ENCODE results near the gene NUDT14.

The NUDT14 gene

GRCh38 chr14:105178069-105178867 lies 2.8 kb downstream of the NUDT14 start:
- ChIA-PET POLR2A (no interaction called here), CTCF (no interaction called here)
- Histone ChIP-seq H3K9me3 (ENCODE audit: control insufficient read depth, insufficient read depth, low read depth, low read length) (no peaks in the 10 kb centered on the region), H3K36me3 (ENCODE audit: control insufficient read depth in 2 of 2, insufficient read depth in 1 of 2, low read length in 2 of 2) (no peaks in the 10 kb centered on the region), H3K4me1 (ENCODE audit: control insufficient read depth, insufficient read depth, low read length) (no peaks in the 10 kb centered on the region), H3K27ac (ENCODE audit: extremely low read depth, low read depth, low read length) (no peak overlapping the region), H3K4me3 (ENCODE audit: low read depth, low read length) (no peak overlapping the region)
- TF ChIP-seq, protein P1, sequence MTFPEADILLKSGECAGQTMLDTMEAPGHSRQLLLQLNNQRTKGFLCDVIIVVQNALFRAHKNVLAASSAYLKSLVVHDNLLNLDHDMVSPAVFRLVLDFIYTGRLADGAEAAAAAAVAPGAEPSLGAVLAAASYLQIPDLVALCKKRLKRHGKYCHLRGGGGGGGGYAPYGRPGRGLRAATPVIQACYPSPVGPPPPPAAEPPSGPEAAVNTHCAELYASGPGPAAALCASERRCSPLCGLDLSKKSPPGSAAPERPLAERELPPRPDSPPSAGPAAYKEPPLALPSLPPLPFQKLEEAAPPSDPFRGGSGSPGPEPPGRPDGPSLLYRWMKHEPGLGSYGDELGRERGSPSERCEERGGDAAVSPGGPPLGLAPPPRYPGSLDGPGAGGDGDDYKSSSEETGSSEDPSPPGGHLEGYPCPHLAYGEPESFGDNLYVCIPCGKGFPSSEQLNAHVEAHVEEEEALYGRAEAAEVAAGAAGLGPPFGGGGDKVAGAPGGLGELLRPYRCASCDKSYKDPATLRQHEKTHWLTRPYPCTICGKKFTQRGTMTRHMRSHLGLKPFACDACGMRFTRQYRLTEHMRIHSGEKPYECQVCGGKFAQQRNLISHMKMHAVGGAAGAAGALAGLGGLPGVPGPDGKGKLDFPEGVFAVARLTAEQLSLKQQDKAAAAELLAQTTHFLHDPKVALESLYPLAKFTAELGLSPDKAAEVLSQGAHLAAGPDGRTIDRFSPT (tag by site-specific recombination; IDR thresholded peaks at IDR 0.05), result peak; percentile 29
- TF ChIP-seq SP2 (tag by site-specific recombination; IDR thresholded peaks at IDR 0.05), result no peak
- no peak for TF ChIP-seq ZBTB48 (tag by site-specific recombination; IDR thresholded peaks at IDR 0.05)
- TF ChIP-seq ZNF23 (tag by site-specific recombination; IDR thresholded peaks at IDR 0.05; ENCODE audit: borderline replicate concordance), result no peak
- no peak for TF ChIP-seq ZNF121 (tag by site-specific recombination; IDR thresholded peaks at IDR 0.05)
- TF ChIP-seq, protein P2, sequence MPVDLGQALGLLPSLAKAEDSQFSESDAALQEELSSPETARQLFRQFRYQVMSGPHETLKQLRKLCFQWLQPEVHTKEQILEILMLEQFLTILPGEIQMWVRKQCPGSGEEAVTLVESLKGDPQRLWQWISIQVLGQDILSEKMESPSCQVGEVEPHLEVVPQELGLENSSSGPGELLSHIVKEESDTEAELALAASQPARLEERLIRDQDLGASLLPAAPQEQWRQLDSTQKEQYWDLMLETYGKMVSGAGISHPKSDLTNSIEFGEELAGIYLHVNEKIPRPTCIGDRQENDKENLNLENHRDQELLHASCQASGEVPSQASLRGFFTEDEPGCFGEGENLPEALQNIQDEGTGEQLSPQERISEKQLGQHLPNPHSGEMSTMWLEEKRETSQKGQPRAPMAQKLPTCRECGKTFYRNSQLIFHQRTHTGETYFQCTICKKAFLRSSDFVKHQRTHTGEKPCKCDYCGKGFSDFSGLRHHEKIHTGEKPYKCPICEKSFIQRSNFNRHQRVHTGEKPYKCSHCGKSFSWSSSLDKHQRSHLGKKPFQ (tag by site-specific recombination; IDR thresholded peaks at IDR 0.05), result no peak
- no peak for TF ChIP-seq ZNF571 (tag by site-specific recombination; IDR thresholded peaks at IDR 0.05)
- peak; percentile 80 for TF ChIP-seq EGR2 (tag by site-specific recombination; IDR thresholded peaks at IDR 0.05; ENCODE audit: low read depth)
- TF ChIP-seq, protein P3, sequence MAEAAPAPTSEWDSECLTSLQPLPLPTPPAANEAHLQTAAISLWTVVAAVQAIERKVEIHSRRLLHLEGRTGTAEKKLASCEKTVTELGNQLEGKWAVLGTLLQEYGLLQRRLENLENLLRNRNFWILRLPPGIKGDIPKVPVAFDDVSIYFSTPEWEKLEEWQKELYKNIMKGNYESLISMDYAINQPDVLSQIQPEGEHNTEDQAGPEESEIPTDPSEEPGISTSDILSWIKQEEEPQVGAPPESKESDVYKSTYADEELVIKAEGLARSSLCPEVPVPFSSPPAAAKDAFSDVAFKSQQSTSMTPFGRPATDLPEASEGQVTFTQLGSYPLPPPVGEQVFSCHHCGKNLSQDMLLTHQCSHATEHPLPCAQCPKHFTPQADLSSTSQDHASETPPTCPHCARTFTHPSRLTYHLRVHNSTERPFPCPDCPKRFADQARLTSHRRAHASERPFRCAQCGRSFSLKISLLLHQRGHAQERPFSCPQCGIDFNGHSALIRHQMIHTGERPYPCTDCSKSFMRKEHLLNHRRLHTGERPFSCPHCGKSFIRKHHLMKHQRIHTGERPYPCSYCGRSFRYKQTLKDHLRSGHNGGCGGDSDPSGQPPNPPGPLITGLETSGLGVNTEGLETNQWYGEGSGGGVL (tag by site-specific recombination; IDR thresholded peaks at IDR 0.05), result no peak
- TF ChIP-seq GLIS1 (tag by site-specific recombination; IDR thresholded peaks at IDR 0.05), result 0 out of 2 replicates have a peak, but pooled peaks have one; percentile 9
- TF ChIP-seq ZNF548 (tag by site-specific recombination; IDR thresholded peaks at IDR 0.05), result no peak
- TF ChIP-seq PRDM10 (tag by site-specific recombination; IDR thresholded peaks at IDR 0.05), result no peak
- TF ChIP-seq ZNF423 (tag by site-specific recombination; IDR thresholded peaks at IDR 0.05), result no peak
- no peak for TF ChIP-seq ZFP37 (tag by site-specific recombination; IDR thresholded peaks at IDR 0.05)
- TF ChIP-seq ZFHX2 (tag by site-specific recombination; conservative IDR thresholded peaks at IDR 0.05), result peak; percentile 92
- no peak for TF ChIP-seq ZNF335 (tag by site-specific recombination; conservative IDR thresholded peaks at IDR 0.05)
- TF ChIP-seq ZNF292 (tag by site-specific recombination; IDR thresholded peaks at IDR 0.05; ENCODE audit: borderline replicate concordance, low read depth), result no peak
- no peak for TF ChIP-seq ZNF785 (tag by site-specific recombination; IDR thresholded peaks at IDR 0.05)
- no peak for TF ChIP-seq ZSCAN30 (tag by site-specific recombination; IDR thresholded peaks at IDR 0.05)
- 0 out of 2 replicates have a peak, but pooled peaks have one; percentile 26 for TF ChIP-seq CTCF (tag by site-specific recombination; IDR thresholded peaks at IDR 0.05)
- TF ChIP-seq, protein P4, sequence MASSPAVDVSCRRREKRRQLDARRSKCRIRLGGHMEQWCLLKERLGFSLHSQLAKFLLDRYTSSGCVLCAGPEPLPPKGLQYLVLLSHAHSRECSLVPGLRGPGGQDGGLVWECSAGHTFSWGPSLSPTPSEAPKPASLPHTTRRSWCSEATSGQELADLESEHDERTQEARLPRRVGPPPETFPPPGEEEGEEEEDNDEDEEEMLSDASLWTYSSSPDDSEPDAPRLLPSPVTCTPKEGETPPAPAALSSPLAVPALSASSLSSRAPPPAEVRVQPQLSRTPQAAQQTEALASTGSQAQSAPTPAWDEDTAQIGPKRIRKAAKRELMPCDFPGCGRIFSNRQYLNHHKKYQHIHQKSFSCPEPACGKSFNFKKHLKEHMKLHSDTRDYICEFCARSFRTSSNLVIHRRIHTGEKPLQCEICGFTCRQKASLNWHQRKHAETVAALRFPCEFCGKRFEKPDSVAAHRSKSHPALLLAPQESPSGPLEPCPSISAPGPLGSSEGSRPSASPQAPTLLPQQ (tag by site-specific recombination; IDR thresholded peaks at IDR 0.05), result no peak
- TF ChIP-seq ZNF416 (tag by site-specific recombination; IDR thresholded peaks at IDR 0.05), result no peak
- no peak for TF ChIP-seq ZNF266 (tag by site-specific recombination; IDR thresholded peaks at IDR 0.05; ENCODE audit: low read depth)
- TF ChIP-seq ZNF621 (tag by site-specific recombination; IDR thresholded peaks at IDR 0.05), result no peak

Data from HEK293 (cell line).